Spleen (tissue), 11 donors: ENCODE results near the gene TMEM252. TPM values are rescaled to one million over a fixed set of nuclear protein-coding genes. Genes with fewer than 3 reads are reported as not detected.

Experiments
- DNase-seq: peaks from one replicate; pipeline ENCODE4 v3.0.0-alpha.2; 2020
- H3K27ac ChIP-seq, 8 donors: fragments of 200-600 bp; sonication (generic) in 7 of 8; 1 replicate in 4 of 8; 2 replicates in 4 of 8; pipeline versions ENCODE4 v1.5.0 to v1.8.0; 2016 to 2021; ENCODE audit warnings: inconsistent platforms in 4 of 8, mild to moderate bottlenecking in 4 of 8, moderate library complexity in 1 of 8
- H3K27me3 ChIP-seq, 7 donors: fragments of 200-600 bp; sonication (generic) in 6 of 7; replicated peaks in 1 of 7; 1 replicate in 4 of 7; 2 replicates in 3 of 7; pipeline versions ENCODE4 v1.5.0 to v1.8.0; 2016 to 2021; ENCODE audit warnings: inconsistent platforms in 3 of 7, mild to moderate bottlenecking in 1 of 7
- H3K36me3 ChIP-seq, 6 donors: fragments of 200-600 bp; sonication (generic) in 5 of 6; 1 replicate in 4 of 6; 2 replicates in 2 of 6; pipeline versions ENCODE4 v1.5.0 to v1.8.0; 2016 to 2021; ENCODE audit warnings: inconsistent platforms in 2 of 6
- H3K4me1 ChIP-seq, 6 donors: fragments of 200-600 bp; sonication (generic) in 5 of 6; 1 replicate in 3 of 6; 2 replicates in 3 of 6; pipeline versions ENCODE4 v1.5.0 to v1.8.0; 2016 to 2021; ENCODE audit warnings: inconsistent platforms in 3 of 6
- H3K4me3 ChIP-seq, 8 donors: fragments of 200-600 bp; sonication (generic) in 7 of 8; 1 replicate in 4 of 8; 2 replicates in 4 of 8; pipeline versions ENCODE4 v1.5.0 to v1.8.0; 2016 to 2021; ENCODE audit warnings: inconsistent platforms in 4 of 8, mild to moderate bottlenecking in 4 of 8, moderate library complexity in 2 of 8
- H3K9me3 ChIP-seq, 8 donors: fragments of 200-600 bp; sonication (generic) in 7 of 8; 1 replicate in 4 of 8; 2 replicates in 4 of 8; pipeline versions ENCODE4 v1.5.0 to v1.8.0; 2016 to 2021; ENCODE audit warnings: inconsistent platforms in 4 of 8
- CTCF ChIP-seq, 11 experiments: fragments of 200-600 bp in 7 of 11; fragments of 450-650 bp in 4 of 11; sonication (generic) in 4 of 11; IDR thresholded peaks in 8 of 11; conservative IDR thresholded peaks in 3 of 11; 1 replicate in 7 of 11; 2 replicates in 4 of 11; pipeline versions ENCODE4 v1.4.0 to v1.8.0; 2016 to 2021; ENCODE audit warnings: antibody characterized with exemption in 11 of 11, inconsistent platforms in 4 of 11, mild to moderate bottlenecking in 1 of 11
- POLR2A ChIP-seq, 3 donors: fragments of 450-650 bp; IDR thresholded peaks; one replicate each; pipeline ENCODE4 v1.5.1; 2017; ENCODE audit warnings: antibody characterized with exemption in 3 of 3, mild to moderate bottlenecking in 1 of 3
- POLR2AphosphoS5 ChIP-seq, 3 donors: sonication (generic); formaldehyde crosslinking; IDR thresholded peaks; one replicate each; pipeline ENCODE4 v1.5.1; 2017; ENCODE audit warnings: antibody characterized with exemption in 3 of 3
- WGBS, 5 donors: extraction: QIAGEN DNeasy Blood & Tissue Kit in 3 of 5; methylation state at CpG; one replicate each; pipeline versions ENCODE4 v1.1.5 to v1.1.7; 2013 to 2018; 5-methylcytosine and 5-hydroxymethylcytosine counted together
- intact Hi-C: fragments of 100-400 bp; cut with DNase I; formaldehyde crosslinking; loops from one replicate; pipeline ENCODE4 v1.15.0; 2023; ENCODE audit warnings: low total_unique reads
- polyA plus RNA-seq, 3 donors: library from polyadenylated mRNA; stranded (reverse); fragments of 200-250 nt; gene quantifications; one replicate each; pipeline ENCODE4 v1.2.1, GENCODE V29; 2013
- total RNA-seq, 7 donors: library from RNA; depleted of rRNA in 3 of 7; stranded (reverse); fragments of >200 nt in 3 of 7; fragmentation: NEBNext Ultra II Directional in 4 of 7; extraction: Animal tissue kit (Norgen Biotek cat#: 25700) in 4 of 7; gene quantifications; one replicate each; pipeline versions ENCODE4 v1.1.0 to v1.2.1, GENCODE V29; 2016 to 2021
- donor health status: healthy with polysubstance abuse.
- donor health status: DM: no; HTN: no; CAD: no; lungs with moderate emphysema.
- donor health status: DM: no; HTN: no; CAD: no.
- donor health status: Bipolar disorder and iron deficiency.
- donor health status: healthy.
- donor health status: DM: no; HTN: no; CAD: no.
- donor health status: DM: yes; HTN: yes; CAD: no.

The TMEM252 gene
- total and polyA plus RNA-seq, 10 donors = 0.85 TPM; not detected in 9

DNA sequence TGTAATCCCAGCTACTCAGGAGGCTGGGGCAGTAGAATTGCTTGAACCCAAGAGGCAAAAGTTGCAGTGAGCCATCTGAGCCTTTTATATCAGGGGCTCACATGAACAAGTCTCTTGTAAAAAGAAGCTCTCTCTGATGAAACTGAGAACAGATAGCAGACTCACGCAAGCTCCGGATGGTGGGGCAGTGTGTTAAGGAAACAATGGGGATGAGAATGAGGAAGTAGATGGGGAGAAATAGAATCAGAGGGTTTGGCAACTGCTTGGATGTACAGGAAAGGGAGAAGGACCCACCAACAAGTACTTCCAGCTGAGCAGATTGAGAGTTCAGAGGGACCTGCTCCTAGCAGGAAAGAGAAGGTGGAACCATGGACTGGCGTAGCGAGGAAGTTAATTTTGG, 18.6 kb downstream of the TMEM252 start:
- intact Hi-C loops = no loop called here
- WGBS, 5 donors = 23 to 41% (median 38%) methylated on average over 4 of the region's 4 CpGs
- no peak for DNase-seq
- Histone ChIP-seq H3K9me3 (peaks cover 0 to 13% (median 7%) of the 10 kb centered on the region in 8 donors), H3K4me3 (no peak overlapping the region), H3K36me3 (no peaks in the 10 kb centered on the region), H3K27ac (peak overlapping the region in 5 of 8 donors; percentile 10 to 78 (median 44)), H3K4me1 (peaks cover 0 to 10% (median 0%) of the 10 kb centered on the region in 6 donors), H3K27me3 (no peaks in the 10 kb centered on the region)
- TF ChIP-seq POLR2AphosphoS5 (IDR thresholded peaks at IDR 0.05) (no peak), CTCF (IDR thresholded peaks at IDR 0.05 in 8 of 11, conservative IDR thresholded peaks at IDR 0.05 in 3 of 11) (no peak), POLR2A (IDR thresholded peaks at IDR 0.05) (no peak)

GRCh38 chr9:68515326-68516017, 25.2 kb downstream of the TMEM252 start:
- Histone ChIP-seq H3K4me1 (no peaks in the 10 kb centered on the region), H3K4me3 (no peak overlapping the region), H3K27me3 (no peaks in the 10 kb centered on the region), H3K36me3 (no peaks in the 10 kb centered on the region), H3K27ac (no peak overlapping the region), H3K9me3 (peaks cover 0 to 13% (median 7%) of the 10 kb centered on the region in 8 donors)
- intact Hi-C loops = no loop called here
- WGBS, 5 donors = 86 to 93% (median 92%) methylated on average over 4 of the region's 4 CpGs
- DNase-seq = no peak
- TF ChIP-seq CTCF (IDR thresholded peaks at IDR 0.05 in 8 of 11, conservative IDR thresholded peaks at IDR 0.05 in 3 of 11) (no peak), POLR2A (IDR thresholded peaks at IDR 0.05) (no peak), POLR2AphosphoS5 (IDR thresholded peaks at IDR 0.05) (no peak)

DNA sequence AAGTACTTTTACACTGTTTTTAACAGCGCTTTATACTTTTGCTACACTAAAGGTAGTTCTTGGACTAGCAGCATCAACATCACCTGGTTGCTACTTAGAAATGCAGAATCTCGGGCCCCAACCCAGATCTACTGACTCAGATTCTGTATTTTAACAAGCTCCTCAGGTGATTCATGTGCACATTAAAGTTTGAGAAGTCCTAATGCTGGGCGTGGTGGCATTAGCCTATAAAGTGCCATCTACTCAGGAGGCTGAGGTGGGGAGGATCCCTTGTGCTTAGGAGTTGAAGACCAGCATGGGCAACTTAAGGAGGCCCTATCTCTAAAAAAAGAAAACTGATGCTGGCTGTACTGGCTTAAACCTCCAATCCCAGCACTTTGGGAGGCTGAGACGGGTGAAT, 26.7 kb downstream of the TMEM252 start:
- intact Hi-C loops = no loop called here
- 82 to 94% (median 89%) methylated on average over 4 of the region's 4 CpGs for WGBS, 5 donors
- Histone ChIP-seq H3K4me1 (no peaks in the 10 kb centered on the region), H3K36me3 (no peaks in the 10 kb centered on the region), H3K27ac (no peak overlapping the region), H3K9me3 (peaks cover 0 to 13% (median 7%) of the 10 kb centered on the region in 8 donors), H3K27me3 (no peaks in the 10 kb centered on the region), H3K4me3 (no peak overlapping the region)
- TF ChIP-seq POLR2AphosphoS5 (IDR thresholded peaks at IDR 0.05) (no peak), POLR2A (IDR thresholded peaks at IDR 0.05) (no peak), CTCF (IDR thresholded peaks at IDR 0.05 in 8 of 11, conservative IDR thresholded peaks at IDR 0.05 in 3 of 11) (no peak)
- DNase-seq = no peak

DNA sequence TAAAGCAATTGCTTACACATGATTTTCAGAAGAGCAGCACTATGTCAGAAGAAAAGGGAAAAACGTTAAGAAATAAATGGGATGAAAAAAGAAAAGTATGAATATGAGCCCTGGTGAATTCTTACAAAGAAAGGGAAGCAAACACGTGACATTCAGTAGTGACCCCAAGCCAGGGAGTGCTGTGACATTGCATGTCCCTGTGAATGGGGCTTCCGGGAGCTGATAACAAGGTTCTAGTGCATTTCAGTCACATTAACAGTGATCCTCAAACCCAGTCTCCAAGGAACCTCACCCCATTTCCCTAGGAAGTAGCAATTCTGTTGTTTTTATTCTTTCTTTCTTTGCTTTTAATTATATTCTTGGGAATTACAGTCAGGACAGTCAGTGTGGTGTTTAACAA, 27.3 kb downstream of the TMEM252 start:
- no peak for DNase-seq
- WGBS, 5 donors = 66 to 71% (median 69%) methylated on average over 3 of the region's 3 CpGs
- H3K9me3 ChIP-seq = peaks cover 0 to 9% (median 6%) of the 10 kb centered on the region in 8 donors
- H3K27me3 ChIP-seq = no peaks in the 10 kb centered on the region
- no peaks in the 10 kb centered on the region for H3K36me3 ChIP-seq
- H3K4me3 ChIP-seq = no peak overlapping the region
- intact Hi-C loops = no loop called here
- TF ChIP-seq CTCF (IDR thresholded peaks at IDR 0.05 in 8 of 11, conservative IDR thresholded peaks at IDR 0.05 in 3 of 11) (no peak), POLR2A (IDR thresholded peaks at IDR 0.05) (no peak), POLR2AphosphoS5 (IDR thresholded peaks at IDR 0.05) (no peak)
- H3K27ac ChIP-seq = no peak overlapping the region
- no peaks in the 10 kb centered on the region for H3K4me1 ChIP-seq
